HG03280 (cell line): ENCODE results near the gene MAD1L1.

ENCODE experiments used
- ATAC-seq: cut with Tn5 transposase; IDR thresholded peaks from one replicate; pipeline ENCODE4 v1.9.1; 2021; ENCODE audit warnings: mild to moderate bottlenecking, moderate library complexity; ENCODE audit not compliant: unreplicated experiment

The MAD1L1 gene

DNA sequence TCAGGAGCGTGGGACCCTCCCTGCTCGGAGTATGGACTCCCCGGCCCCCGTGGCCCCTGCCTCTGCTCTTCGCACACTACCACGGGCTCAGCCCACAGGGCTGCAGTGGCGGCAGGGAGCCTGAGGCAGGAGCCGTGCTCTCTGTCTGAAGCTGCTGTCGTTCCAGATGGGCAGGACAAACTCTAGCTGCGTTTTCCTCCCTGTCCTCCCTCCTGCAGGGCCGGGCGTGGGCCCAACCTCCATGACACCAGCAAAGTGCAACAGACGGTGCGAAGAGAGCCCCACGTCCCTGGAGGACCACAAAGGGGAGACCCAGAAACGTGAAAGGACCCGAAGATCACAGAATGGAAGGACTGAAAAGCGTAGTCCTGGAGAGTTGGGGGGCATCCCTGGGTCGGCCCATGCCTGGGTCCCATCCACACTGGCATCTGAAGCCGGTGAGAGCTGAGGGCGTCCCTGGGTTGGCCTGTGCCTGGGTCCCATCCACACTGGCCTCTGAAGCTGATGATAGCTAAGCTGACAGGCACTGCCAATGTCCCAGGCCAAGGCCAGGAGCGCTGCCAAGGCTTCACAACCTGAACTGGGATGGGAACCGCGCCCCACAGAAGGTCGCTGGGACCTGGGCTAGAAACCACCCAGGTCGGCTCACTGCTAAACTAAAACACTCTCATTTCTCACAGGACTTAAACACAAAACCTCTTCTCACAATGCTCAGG lies 267.0 kb downstream of the MAD1L1 start:
- no peak for ATAC-seq

DNA sequence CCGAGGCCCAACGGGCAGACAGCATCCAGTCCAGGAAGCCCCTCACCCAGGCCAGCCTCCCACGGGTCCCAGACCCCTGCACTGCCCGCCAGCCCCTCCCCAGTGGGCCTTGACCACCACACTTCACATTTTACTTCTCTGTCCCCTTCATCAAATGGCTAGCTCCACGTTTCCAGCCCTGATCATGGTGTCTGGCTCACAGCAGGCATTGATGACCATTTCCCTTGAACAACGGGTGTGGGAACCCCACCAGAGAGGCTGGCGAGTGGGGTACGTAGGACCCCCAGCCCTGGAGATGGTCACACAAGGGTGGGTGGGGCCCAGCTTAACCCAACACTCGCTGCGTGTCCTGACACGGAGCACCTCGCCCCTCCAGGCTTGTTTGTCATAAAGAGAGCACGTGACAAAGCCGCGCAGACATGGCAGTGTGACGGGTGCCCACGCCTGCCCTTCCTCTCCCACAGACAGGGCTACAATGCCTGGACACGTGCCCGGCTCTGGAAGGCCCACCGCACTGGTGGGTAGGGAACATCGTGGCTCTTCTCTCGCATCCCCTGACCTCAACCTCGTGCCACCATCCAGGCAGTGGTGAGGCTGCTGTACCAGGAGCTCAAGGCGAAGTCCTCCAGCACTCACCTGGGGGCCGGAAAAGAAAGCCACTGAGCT lies 267.7 kb downstream of the MAD1L1 start:
- no peak for ATAC-seq

GRCh38 chr7:1964211-1964912 lies 268.4 kb downstream of the MAD1L1 start:
- ATAC-seq = no peak

DNA sequence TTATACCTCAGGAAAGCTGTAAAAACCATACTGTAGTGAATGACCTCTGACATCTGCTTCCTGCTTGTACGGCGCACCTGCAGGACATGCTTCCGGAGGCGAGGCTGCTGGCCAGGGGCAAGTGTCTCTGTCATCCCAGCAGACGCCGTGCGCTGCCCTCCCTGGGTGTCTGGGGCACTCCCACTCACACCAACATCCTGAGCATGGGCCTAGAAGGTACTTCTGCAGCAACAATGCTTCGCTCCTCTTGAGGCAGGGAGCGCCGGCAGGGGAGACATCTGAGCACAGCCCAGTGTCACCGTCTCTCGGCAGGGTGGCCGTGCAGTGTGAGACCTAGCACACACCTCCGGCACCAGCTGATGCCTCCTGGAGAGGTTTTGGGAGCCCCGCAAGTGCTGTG lies 269.2 kb downstream of the MAD1L1 start:
- no peak for ATAC-seq

- no peak for ATAC-seq
These were observed 271.0 kb downstream of the MAD1L1 start for GRCh38 chr7:1961701-1962276.

DNA sequence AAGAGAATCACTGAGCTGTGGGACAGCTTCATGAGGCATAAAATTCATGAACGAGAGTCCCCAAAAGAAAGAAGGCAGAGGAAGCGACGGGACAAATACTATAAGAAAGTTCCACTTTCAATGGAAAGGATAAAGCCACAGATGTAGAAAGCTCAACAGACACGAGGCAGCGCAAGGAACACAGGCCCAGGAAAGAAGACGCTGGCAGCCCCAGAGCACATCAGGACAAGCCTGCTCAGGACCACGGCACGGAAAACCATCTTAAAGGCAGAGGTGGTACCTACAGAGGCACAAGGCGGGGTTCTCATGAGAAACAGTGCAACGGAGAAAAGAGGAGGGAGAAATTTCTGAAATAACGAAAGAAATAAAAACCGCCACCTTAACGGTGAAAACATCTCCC lies 273.4 kb downstream of the MAD1L1 start:
- no peak for ATAC-seq

DNA sequence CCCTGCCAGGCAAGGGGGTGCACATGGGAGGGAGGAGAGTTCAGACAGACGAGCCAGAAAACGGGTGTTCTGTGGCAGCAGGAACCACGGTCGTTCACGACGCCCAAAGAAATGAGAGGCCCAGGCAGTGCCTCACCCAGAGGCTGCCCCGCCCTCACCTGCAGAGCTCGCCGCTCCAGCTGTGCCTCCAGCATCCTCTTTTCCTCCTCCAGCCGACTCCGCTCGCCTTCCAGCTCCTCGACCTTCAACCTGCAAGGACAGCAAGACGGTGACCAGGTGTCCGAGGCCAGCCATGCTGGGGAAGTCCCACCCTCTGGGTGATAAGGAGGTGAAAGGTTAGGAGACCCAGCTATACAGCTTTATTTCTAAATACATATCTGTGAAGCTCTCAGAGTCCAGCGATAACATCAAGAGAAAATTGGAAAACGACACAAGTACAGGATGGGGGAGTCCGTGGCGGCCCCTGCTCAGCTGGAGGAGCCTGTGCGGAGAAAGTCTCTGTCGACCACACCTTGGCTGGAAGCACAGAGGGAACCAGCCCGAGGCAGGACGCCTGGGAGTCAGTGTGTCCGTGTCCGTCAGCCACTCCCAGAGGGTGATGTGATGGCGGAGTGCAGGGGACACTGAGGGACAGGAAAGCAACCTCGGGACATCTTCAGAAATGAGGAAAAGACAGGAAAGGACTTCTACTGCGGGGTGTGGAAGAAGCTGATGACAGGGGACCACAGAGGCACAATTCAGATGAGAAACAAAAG lies 275.1 kb downstream of the MAD1L1 start:
- ATAC-seq = no peak

DNA sequence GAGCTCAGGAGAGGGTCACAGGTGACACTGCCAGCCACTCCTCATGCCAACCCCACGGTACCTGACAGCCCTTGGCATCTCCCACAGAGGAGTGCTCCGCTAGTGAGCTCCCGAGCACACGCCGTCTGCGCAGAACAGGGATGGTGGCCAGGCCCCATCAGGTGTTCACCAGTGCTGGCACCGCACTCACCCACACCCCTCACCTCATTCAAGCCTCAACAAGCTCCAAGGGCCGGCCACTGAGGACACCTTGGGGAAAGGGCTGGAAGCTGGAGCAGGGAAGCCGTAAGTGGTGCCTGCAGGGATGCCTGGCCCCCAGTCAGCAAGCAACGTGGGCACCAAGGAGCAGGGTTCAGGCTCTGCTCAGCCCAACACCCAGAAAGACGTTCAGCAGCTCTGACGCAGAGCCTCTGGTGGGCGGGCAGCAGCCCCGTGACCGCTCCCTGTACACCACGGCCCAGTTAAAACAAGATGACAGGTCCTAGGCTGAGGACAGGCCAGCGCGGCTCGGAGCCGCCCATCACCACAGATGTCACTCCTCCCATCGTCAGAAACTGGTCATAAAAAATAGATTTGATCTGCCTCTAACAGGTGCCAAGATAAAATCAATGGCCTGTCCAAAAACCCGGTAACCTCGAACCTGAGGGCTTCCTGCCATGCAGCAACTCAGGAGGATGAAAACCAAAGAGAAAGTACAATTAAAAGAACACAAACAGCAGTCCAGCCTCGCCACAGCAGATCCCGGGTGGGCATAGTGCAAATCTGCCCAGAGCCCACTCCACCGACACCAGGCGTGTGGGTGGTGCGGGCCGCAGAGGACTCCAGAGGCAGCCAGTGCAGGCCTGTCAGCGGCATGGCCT lies 275.9 kb downstream of the MAD1L1 start:
- ATAC-seq = no peak

DNA sequence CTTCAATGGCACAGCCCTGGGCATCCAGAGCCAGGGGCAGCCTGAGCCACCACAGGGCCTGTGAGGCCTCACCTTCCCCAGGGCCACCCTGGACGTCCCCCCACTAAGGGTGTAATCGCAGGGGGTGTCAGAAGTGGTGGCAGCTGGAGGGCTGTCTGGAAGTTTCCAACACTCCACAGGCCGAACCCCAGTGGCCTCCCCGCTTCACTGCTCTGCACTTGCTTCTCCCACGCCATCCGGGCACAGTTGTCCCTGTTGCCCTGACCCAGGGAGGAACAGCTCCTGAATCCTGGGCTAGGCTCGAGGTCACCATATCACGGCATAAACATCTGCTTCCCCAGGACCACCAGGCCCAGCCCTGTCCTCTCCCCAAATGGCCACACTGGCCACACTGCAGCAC lies 276.6 kb downstream of the MAD1L1 start:
- ATAC-seq = no peak

GRCh38 chr7:1954366-1955004 lies 278.3 kb downstream of the MAD1L1 start:
- ATAC-seq = no peak

GRCh38 chr7:1953199-1954190 lies 279.2 kb downstream of the MAD1L1 start:
- no peak for ATAC-seq

DNA sequence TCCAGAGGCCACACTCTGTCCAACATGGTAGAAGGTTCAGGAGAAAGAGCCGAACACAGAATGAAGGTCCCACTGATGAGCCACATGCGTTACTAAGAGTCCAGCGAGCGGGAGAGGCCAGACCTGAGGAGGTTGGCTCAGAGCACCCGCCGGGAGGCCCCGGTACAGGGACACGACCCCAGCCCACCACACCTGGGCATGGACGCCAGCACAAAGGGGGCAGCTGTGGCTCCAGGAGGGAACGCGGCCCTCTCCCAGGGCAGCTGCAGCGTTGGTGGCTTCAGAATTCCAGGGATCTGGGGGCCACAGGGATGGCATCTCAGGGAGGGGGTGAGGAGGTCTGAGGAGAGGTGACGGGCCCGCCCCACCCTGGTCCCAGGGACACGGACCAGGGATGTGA lies 280.0 kb downstream of the MAD1L1 start:
- ATAC-seq = no peak

- no peak for ATAC-seq
These were observed 280.5 kb downstream of the MAD1L1 start for GRCh38 chr7:1952169-1952760.

GRCh38 chr7:1951600-1951999 lies 281.1 kb downstream of the MAD1L1 start:
- ATAC-seq = no peak

GRCh38 chr7:1951159-1951536 lies 281.6 kb downstream of the MAD1L1 start:
- no peak for ATAC-seq

DNA sequence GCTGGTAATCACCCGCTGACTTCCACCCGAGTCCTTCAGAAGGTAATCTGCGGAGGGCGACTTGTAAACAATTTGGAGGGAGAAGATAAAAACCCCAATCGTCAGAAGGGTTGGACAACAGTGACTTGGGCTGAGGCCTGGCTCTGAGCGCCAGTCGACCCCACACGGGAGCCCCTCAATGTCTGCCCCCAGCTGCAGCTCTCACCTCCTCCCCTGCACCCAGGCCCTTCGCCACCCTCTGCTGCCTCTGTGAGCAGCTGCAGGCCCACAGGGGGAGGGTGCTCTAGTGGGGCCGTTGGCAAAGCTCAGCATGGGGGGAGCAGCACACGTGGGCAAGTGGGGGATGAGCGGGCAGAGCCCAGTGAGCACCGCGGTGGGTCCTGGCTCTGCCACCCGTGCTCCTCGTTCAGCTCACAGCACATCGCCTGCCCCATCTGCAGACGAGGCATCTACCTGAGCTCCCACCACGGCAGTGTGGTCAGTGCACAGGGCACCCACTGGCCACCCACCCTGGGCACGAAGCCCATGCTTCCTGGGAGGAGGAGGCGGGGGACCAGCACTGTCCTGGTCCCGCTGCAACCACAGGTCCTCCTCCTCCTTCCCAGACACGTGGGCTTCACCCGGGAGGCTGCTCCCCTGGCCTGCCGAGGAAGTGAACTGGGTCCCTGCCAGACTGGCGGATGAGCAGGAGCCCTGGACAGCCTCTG lies 282.1 kb downstream of the MAD1L1 start:
- no peak for ATAC-seq

GRCh38 chr7:1950066-1950451 lies 282.7 kb downstream of the MAD1L1 start:
- no peak for ATAC-seq

- no peak for ATAC-seq
These were observed 283.1 kb downstream of the MAD1L1 start for GRCh38 chr7:1949681-1950055.
